Activated CD4-positive, alpha-beta memory T cell treated with anti-CD3 and anti-CD28 coated beads, Interleukin-2, amount 10 ng/mL, durations not matched to agents 7 days and 5 days (primary cell): ENCODE data around the gene NFE2L2. TPM values are rescaled to one million over a fixed set of nuclear protein-coding genes. Genes with fewer than 3 reads are reported as not detected.
"Not testable (repeated sequence)": the region's sequence is repeated elsewhere in the genome, so short reads cannot be mapped to it uniquely, and the experiment has no call there.

Experiments
- CTCF ChIA-PET: fragments of 350-600 bp; sonication (Branson Sonifier 250); formaldehyde crosslinking; loops from one replicate; lab custom pipeline; 2021; ENCODE audit warnings: antibody characterized with exemption, inconsistent platforms; lab: Charles Lee
- POLR2A ChIA-PET: fragments of 350-600 bp; sonication (Branson Sonifier 250); formaldehyde crosslinking; loops from one replicate; lab custom pipeline; 2021; ENCODE audit warnings: antibody characterized with exemption; lab: Charles Lee
- DNase-seq: peaks from one replicate; pipeline ENCODE4 v3.0.0-alpha.2; 2020
- H3K27ac Mint-ChIP-seq: one replicate; pipeline ENCODE4 v1.8.0; 2021; ENCODE audit warnings: mild to moderate bottlenecking, mixed read lengths
- H3K27me3 Mint-ChIP-seq: one replicate; pipeline ENCODE4 v1.8.0; 2021; ENCODE audit warnings: mixed read lengths
- H3K36me3 Mint-ChIP-seq: one replicate; pipeline ENCODE4 v1.8.0; 2021; ENCODE audit warnings: low read depth, mixed read lengths
- H3K4me1 Mint-ChIP-seq: one replicate; pipeline ENCODE4 v1.8.0; 2021; ENCODE audit warnings: mixed read lengths
- H3K4me3 Mint-ChIP-seq: one replicate; pipeline ENCODE4 v1.8.0; 2021; ENCODE audit warnings: mild to moderate bottlenecking, mixed read lengths
- H3K9me3 Mint-ChIP-seq: one replicate; pipeline ENCODE4 v1.8.0; 2021; ENCODE audit warnings: mixed read lengths
- total RNA-seq, 2 experiments: library from RNA; stranded (reverse); gene quantifications; one replicate each; pipeline ENCODE4 v1.2.3, GENCODE V29; 2021

Gene NFE2L2
- total RNA-seq, 2 experiments from 2014 or later = 63.2 to 63.4 TPM

DNA sequence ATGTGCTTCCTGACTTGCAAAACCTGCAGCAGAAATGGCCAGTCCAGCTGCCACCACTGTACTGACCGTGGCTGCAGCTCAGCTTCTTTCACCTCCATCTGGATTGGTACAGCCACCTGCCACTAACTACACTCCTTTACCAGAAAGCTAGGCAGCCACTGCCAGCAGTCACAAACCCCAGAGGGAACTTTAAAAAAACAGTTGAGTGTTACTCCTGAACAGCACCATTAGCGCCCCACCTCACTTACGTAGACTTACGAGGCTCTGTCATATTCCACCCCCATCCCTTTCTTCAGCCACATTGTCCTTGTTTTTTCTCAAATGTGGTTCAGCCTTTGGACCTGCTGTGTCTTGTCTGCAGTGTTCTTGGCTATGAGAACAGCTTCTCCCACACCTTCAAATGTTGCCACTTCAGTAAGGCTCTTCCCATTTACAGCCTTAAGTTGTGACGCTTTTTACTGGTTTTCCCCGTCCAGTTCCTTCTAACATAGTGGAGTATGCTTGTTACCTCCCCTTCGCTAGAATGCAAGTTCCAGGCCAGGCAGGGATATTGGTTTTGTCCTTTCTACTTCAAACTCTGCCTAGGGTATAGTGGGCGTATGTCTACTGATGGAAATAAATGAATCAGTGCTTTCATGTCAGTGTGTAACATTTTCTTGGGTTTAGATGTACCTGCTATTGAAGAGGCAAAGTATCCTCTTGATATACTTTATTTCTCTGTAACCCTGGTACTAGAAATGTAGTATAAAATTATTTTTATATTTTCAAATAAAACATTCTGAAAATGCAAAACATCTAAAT is 34.9 kb downstream of the NFE2L2 start:
- no peak for DNase-seq
- Mint-ChIP-seq H3K36me3 (peaks cover 62% of the 10 kb centered on the region), H3K27me3 (no peaks in the 10 kb centered on the region), H3K27ac (peak overlapping the region; percentile 48), H3K4me3 (no peak overlapping the region), H3K4me1 (peaks cover 35% of the 10 kb centered on the region), H3K9me3 (no peaks in the 10 kb centered on the region)
- ChIA-PET POLR2A (interaction anchor here (1.3 to 10.8 kb wide), 6 partner anchors 8 to 35 kb away, joined by 3 to 135 read pairs (median 22); partner anchors contain the start of genes HNRNPA3 and NFE2L2), CTCF (interaction anchor here (0.8 to 1.1 kb wide), 3 partner anchors 31 to 65 kb away, joined by 3 to 5 read pairs (median 3); partner anchors contain the start of gene NFE2L2)

GRCh38 chr2:177225965-177226360 is 38.6 kb downstream of the NFE2L2 start:
- H3K27ac Mint-ChIP-seq = peak overlapping the region; percentile 5
- POLR2A ChIA-PET = interaction anchor here (0.6 to 10.8 kb wide), 11 partner anchors 8 to 116 kb away, joined by 3 to 135 read pairs (median 4); partner anchors contain the start of genes HNRNPA3 and NFE2L2
- peaks cover 63% of the 10 kb centered on the region for H3K36me3 Mint-ChIP-seq
- H3K4me3 Mint-ChIP-seq = no peak overlapping the region
- H3K9me3 Mint-ChIP-seq = no peaks in the 10 kb centered on the region
- DNase-seq = no peak
- H3K4me1 Mint-ChIP-seq = peaks cover 32% of the 10 kb centered on the region
- CTCF ChIA-PET = interaction anchor here (0.7 to 2.6 kb wide), 8 partner anchors 8 to 306 kb away, joined by 3 to 10 read pairs (median 4); no protein-coding TSS in a partner anchor
- H3K27me3 Mint-ChIP-seq = no peaks in the 10 kb centered on the region

DNA sequence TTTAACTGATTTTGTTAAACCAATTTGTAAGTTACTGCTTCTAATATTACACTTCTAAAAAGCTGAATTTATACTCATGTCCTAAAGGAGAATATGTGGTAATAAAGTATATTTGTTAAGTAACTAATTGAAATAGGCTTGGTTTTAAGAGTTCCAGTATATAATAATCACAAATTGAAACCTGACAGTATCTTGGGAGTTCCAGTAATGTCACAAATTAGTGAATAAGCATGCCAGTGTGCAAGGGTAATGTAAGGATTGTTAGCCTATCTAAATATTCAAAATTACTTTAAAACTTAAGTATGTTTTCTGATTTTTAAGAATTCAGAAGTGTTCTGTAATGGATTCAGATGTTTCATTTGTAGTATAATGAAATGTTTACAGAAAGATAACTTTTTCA is 41.1 kb downstream of the NFE2L2 start:
- DNase-seq, H3K27me3 Mint-ChIP-seq, H3K27ac Mint-ChIP-seq, H3K9me3 Mint-ChIP-seq, CTCF ChIA-PET, H3K4me3 Mint-ChIP-seq: not testable (repeated sequence)
- POLR2A ChIA-PET = interaction anchor here (0.7 to 5.0 kb wide), 5 partner anchors 9 to 110 kb away, joined by 3 to 29 read pairs (median 21); partner anchors contain the start of gene HNRNPA3
- H3K4me1 Mint-ChIP-seq = peaks cover 33% of the 10 kb centered on the region
- peaks cover 66% of the 10 kb centered on the region for H3K36me3 Mint-ChIP-seq

DNA sequence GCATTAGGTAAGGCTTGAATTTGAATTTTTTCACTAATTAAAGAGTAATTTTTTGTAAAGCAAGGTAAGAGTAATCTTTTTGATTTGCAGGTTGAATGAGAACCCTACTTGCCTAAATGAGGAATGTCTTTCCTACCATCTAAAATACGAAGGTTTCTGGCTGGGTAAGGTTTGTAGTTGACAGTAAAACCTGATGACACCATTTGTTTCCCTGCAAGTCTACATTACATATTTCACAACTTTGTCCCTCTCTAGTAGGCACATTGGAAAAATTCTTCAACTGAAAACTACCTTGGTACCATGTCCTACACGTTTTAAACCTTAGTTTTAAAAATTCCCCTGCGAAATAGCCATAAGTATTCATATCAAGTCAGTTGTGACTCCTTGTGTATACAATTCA is 42.6 kb downstream of the NFE2L2 start:
- CTCF ChIA-PET = interaction anchor here (1.4 to 1.7 kb wide), 2 partner anchors 43 to 74 kb away, joined by 3 to 4 read pairs; no protein-coding TSS in a partner anchor
- Mint-ChIP-seq H3K36me3 (peaks cover 69% of the 10 kb centered on the region), H3K27ac (peak overlapping the region; percentile 1), H3K9me3 (no peaks in the 10 kb centered on the region), H3K4me1 (peaks cover 39% of the 10 kb centered on the region), H3K27me3 (no peaks in the 10 kb centered on the region), H3K4me3 (no peak overlapping the region)
- DNase-seq = no peak
- POLR2A ChIA-PET = interaction anchor here (0.8 to 3.5 kb wide), 10 partner anchors 10 to 74 kb away, joined by 3 to 29 read pairs (median 6); partner anchors contain the start of genes HNRNPA3 and NFE2L2

- H3K9me3 Mint-ChIP-seq = no peaks in the 10 kb centered on the region
- ChIA-PET POLR2A (interaction anchor here (0.8 to 3.5 kb wide), 9 partner anchors 9 to 74 kb away, joined by 3 to 29 read pairs (median 6); partner anchors contain the start of genes HNRNPA3 and NFE2L2), CTCF (interaction anchor here (1.4 to 1.7 kb wide), 2 partner anchors 44 to 75 kb away, joined by 3 to 4 read pairs; no protein-coding TSS in a partner anchor)
- no peak overlapping the region for H3K4me3 Mint-ChIP-seq
- DNase-seq = no peak
- H3K4me1 Mint-ChIP-seq = peaks cover 43% of the 10 kb centered on the region
- peaks cover 73% of the 10 kb centered on the region for H3K36me3 Mint-ChIP-seq
- no peaks in the 10 kb centered on the region for H3K27me3 Mint-ChIP-seq
- no peak overlapping the region for H3K27ac Mint-ChIP-seq
Measured at GRCh38 chr2:177221534-177221933, 43.0 kb downstream of the NFE2L2 start.

- POLR2A ChIA-PET, H3K27ac Mint-ChIP-seq, H3K4me3 Mint-ChIP-seq: not testable (repeated sequence)
Measured at GRCh38 chr2:177219787-177220186, 44.7 kb downstream of the NFE2L2 start.

DNA sequence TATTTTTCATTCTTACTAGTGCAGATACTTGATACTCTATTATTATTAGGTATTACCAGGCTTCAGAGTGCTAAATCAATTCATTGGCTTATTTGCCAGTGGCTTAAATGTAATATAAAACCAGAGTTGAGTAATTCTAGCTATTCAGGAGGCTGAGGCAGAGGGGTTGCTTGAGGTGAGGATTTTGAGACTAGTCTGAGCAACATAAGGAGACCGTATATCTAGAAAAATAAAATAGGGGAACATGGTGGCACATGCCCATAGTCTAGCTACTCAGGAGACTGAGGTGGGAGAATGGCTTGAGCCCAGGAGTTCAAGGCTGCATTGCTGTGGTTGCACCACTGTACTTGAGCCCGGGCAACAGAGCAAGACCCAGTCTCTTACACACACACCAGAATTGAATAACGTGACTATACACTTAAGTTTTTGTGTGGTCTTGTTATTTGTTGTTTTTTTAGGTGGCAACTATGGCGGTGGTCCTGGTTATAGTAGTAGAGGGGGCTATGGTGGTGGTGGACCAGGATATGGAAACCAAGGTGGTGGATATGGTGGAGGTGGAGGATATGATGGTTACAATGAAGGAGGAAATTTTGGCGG is 47.2 kb downstream of the NFE2L2 start:
- ChIA-PET CTCF (interaction anchor here (0.6 to 2.3 kb wide), 4 partner anchors 9 to 78 kb away, joined by 3 to 7 read pairs (median 4); no protein-coding TSS in a partner anchor), POLR2A (interaction anchor here (1.1 to 3.0 kb wide), 3 partner anchors 10 to 47 kb away, joined by 4 to 23 read pairs (median 5); partner anchors contain the start of gene NFE2L2)
- Mint-ChIP-seq H3K27ac (peak overlapping the region; percentile 21), H3K27me3 (no peaks in the 10 kb centered on the region), H3K9me3 (no peaks in the 10 kb centered on the region), H3K4me1 (peaks cover 61% of the 10 kb centered on the region), H3K36me3 (peaks cover 89% of the 10 kb centered on the region), H3K4me3 (no peak overlapping the region)
- DNase-seq = no peak

More at GRCh38 chr2:177219787-177220186, 44.7 kb downstream of the NFE2L2 start:
- H3K27me3 Mint-ChIP-seq, H3K9me3 Mint-ChIP-seq, DNase-seq: not testable (repeated sequence)
- Mint-ChIP-seq H3K36me3 (peaks cover 88% of the 10 kb centered on the region), H3K4me1 (peaks cover 60% of the 10 kb centered on the region)
- CTCF ChIA-PET = interaction anchor here (1.3 kb wide), 1 partner anchor 77 kb away, joined by 3 read pairs; no protein-coding TSS in a partner anchor

GRCh38 chr2:177212891-177213856 is 51.4 kb downstream of the NFE2L2 start:
- H3K27me3 Mint-ChIP-seq = no peaks in the 10 kb centered on the region
- peaks cover 55% of the 10 kb centered on the region for H3K36me3 Mint-ChIP-seq
- H3K27ac Mint-ChIP-seq = peak overlapping the region; percentile 100
- no peaks in the 10 kb centered on the region for H3K9me3 Mint-ChIP-seq
- H3K4me1 Mint-ChIP-seq = peaks cover 47% of the 10 kb centered on the region
- ChIA-PET POLR2A (interaction anchor here (0.7 to 4.7 kb wide), 37 partner anchors 9 to 342 kb away, joined by 3 to 255 read pairs (median 5); partner anchors contain the start of genes AGPS and NFE2L2), CTCF (interaction anchor here (0.7 to 3.6 kb wide), 8 partner anchors 15 to 193 kb away, joined by 3 to 30 read pairs (median 10); partner anchors contain the start of gene NFE2L2)
- peak overlapping the region; percentile 94 for H3K4me3 Mint-ChIP-seq
- DNase-seq = peak; percentile 93

DNA sequence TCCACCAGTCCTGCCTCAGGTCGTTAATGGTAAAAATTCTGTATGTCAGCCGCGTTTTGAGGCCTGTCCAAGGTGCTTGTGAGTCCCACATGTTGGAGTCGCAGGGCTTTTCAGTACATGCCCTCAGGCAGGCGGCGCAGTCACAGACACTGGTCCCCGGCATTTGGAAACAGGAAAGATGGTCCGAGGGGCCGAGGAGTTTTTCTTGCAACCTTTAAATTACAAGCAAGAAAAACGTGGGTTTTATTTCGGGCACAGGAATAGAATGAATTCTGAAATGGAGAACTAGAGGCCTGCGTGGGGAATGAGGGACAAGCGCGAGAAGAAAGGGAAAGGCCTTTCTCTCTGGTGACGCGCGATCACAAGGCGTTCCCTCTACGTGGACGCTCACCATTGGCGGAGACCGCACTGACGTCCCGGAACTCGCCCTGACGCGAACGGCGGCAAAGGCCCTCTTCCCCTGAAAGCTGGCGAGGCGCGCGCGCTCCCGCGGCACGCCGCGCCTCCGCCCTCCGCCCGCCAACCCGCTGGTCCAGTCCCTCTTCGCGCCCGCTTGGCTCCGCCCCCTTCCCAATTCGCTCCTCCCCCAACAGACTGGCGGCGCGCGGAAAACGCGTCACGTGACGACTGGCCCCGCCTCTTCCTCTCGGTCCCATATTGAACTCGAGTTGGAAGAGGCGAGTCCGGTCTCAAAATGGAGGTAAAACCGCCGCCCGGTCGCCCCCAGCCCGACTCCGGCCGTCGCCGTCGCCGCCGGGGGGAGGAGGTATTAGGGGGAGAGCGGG is 52.2 kb downstream of the NFE2L2 start, which contains the start of gene HNRNPA3:
Gene HNRNPA3 (plus strand): TSS at position 689 of the 785 bp plus-strand sequence. CDS start 6 bp downstream, at position 695.
- Mint-ChIP-seq H3K27me3 (no peaks in the 10 kb centered on the region), H3K9me3 (no peaks in the 10 kb centered on the region), H3K36me3 (peaks cover 48% of the 10 kb centered on the region), H3K4me1 (peaks cover 46% of the 10 kb centered on the region), H3K27ac (peak within 1 kb of the TSS; percentile 100), H3K4me3 (peak within 1 kb of the TSS; percentile 94)
- peak; percentile 100 for DNase-seq
- ChIA-PET POLR2A (interaction anchor here (0.7 to 4.7 kb wide), 35 partner anchors 10 to 357 kb away, joined by 3 to 255 read pairs (median 5); partner anchors contain the start of genes AGPS and NFE2L2), CTCF (interaction anchor here (0.7 to 3.6 kb wide), 10 partner anchors 10 to 194 kb away, joined by 3 to 30 read pairs (median 8); partner anchors contain the start of gene NFE2L2)

DNA sequence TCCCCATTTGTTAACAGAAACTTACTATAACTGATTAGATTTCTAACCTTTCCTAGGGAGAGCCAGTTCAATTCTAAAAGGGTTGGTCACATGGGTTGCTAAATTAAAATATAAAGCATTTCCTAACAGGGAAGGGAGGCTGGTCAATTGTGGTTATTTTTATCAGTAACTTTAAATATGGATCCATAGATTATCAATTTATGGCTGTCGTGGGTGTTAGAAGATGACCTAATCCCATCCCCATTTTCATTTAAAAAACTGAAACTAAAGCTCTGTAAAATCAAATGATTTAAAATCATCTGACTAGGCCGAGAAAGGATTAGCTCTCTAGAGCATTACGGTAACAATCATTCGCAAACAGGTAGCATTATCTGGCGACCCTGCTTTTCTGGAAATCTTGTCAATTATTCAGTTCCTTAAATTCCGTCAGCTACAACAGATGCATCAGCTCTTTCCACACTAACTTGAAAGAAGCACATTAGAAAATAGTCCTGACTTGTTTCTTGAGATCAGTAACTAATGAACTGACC is 52.9 kb downstream of the NFE2L2 start:
- Mint-ChIP-seq H3K27me3 (no peaks in the 10 kb centered on the region), H3K4me3 (peak overlapping the region; percentile 94), H3K27ac (peak overlapping the region; percentile 100), H3K9me3 (no peaks in the 10 kb centered on the region), H3K36me3 (peaks cover 41% of the 10 kb centered on the region), H3K4me1 (peaks cover 46% of the 10 kb centered on the region)
- CTCF ChIA-PET = interaction anchor here (0.6 to 1.7 kb wide), 8 partner anchors 9 to 194 kb away, joined by 3 to 30 read pairs (median 8); partner anchors contain the start of genes AGPS and NFE2L2
- POLR2A ChIA-PET = interaction anchor here (0.6 to 4.7 kb wide), 33 partner anchors 10 to 357 kb away, joined by 3 to 255 read pairs (median 5); partner anchors contain the start of genes AGPS and NFE2L2
- no peak for DNase-seq
